B cell (primary cell): Measurements from ENCODE around the gene PRR18. TPM values are rescaled to one million over a fixed set of nuclear protein-coding genes. Genes with fewer than 3 reads are reported as not detected.

Experiments
- ATAC-seq: fragments of 200-7000 bp; cut with Tn5 transposase; one replicate; pipeline ENCODE4 v1.10.0; 2021; ENCODE audit warnings: low read depth, mild to moderate bottlenecking, moderate number of reproducible peaks, moderate library complexity
- CTCF ChIA-PET: fragments of 350-600 bp; sonication (Branson Sonifier 250); formaldehyde crosslinking; loops from one replicate; lab custom pipeline; 2021; ENCODE audit warnings: antibody characterized with exemption, inconsistent platforms; lab: Charles Lee
- POLR2A ChIA-PET: fragments of 350-600 bp; sonication (Branson Sonifier 250); formaldehyde crosslinking; loops from one replicate; lab custom pipeline; 2021; ENCODE audit warnings: antibody characterized with exemption; lab: Charles Lee
- DNase-seq: peaks from one replicate; pipeline ENCODE4 v3.0.0; 2013
- H2AFZ ChIP-seq: 2 replicates; pipeline ENCODE4 v1.6.1; 2012; ENCODE audit warnings: mild to moderate bottlenecking, low read depth, low read length; ENCODE audit not compliant: insufficient read depth, poor library complexity, severe bottlenecking
- H3K27ac ChIP-seq, 2 donors: 1 replicate in 1 of 2; 2 replicates in 1 of 2; pipeline ENCODE4 v1.5.1; 2012 to 2013; ENCODE audit warnings: low read length in 2 of 2, mild to moderate bottlenecking in 2 of 2, moderate library complexity in 1 of 2
- H3K27me3 ChIP-seq, 4 experiments: fragments of 200-600 bp in 1 of 4; sonication (generic) in 1 of 4; replicated peaks in 1 of 4; 1 replicate in 2 of 4; 2 replicates in 2 of 4; pipeline versions ENCODE4 v1.6.1 to v1.7.0; 2013 to 2016; ENCODE audit warnings: low read length in 3 of 4, mild to moderate bottlenecking in 2 of 4, mixed read lengths in 1 of 4, moderate library complexity in 1 of 4; ENCODE audit not compliant: insufficient read depth in 4 of 4, control insufficient read depth in 3 of 4; ENCODE audit errors: control extremely low read depth in 1 of 4
- H3K36me3 ChIP-seq, 2 experiments: replicated peaks in 1 of 2; 1 replicate in 1 of 2; 2 replicates in 1 of 2; pipeline versions ENCODE4 v1.6.1 to v1.7.1; 2013; ENCODE audit warnings: low read length in 1 of 2; ENCODE audit not compliant: insufficient read depth in 2 of 2, control insufficient read depth in 1 of 2; ENCODE audit errors: control extremely low read depth in 1 of 2, extremely low read depth in 1 of 2
- H3K4me1 ChIP-seq, 2 donors: fragments of 200-600 bp in 1 of 2; sonication (generic) in 1 of 2; 1 replicate in 1 of 2; 2 replicates in 1 of 2; pipeline versions ENCODE4 v1.5.1 to v1.6.1; 2013 to 2017; ENCODE audit warnings: low read length in 2 of 2; ENCODE audit not compliant: control insufficient read depth in 2 of 2, insufficient read depth in 2 of 2
- H3K4me2 ChIP-seq: replicated peaks from 2 replicates; pipeline ENCODE3; 2012; ENCODE audit warnings: mild to moderate bottlenecking, low read depth, low read length; ENCODE audit not compliant: poor library complexity, severe bottlenecking
- H3K4me3 ChIP-seq, 5 experiments: fragments of 200-600 bp in 1 of 5; sonication (generic) in 1 of 5; 1 replicate in 3 of 5; 2 replicates in 2 of 5; pipeline versions ENCODE4 v1.5.1 to v1.7.0; 2011 to 2016; ENCODE audit warnings: low read length in 4 of 5, mild to moderate bottlenecking in 4 of 5, low read depth in 2 of 5, control low read depth in 1 of 5, moderate library complexity in 1 of 5; ENCODE audit not compliant: insufficient read depth in 1 of 5; ENCODE audit errors: control extremely low read depth in 1 of 5, extremely low read depth in 1 of 5
- H3K79me2 ChIP-seq: fragments of 200-600 bp; sonication (generic); one replicate; pipeline ENCODE4 v1.6.0; 2016; ENCODE audit warnings: low read length; ENCODE audit not compliant: control insufficient read depth, insufficient read depth
- H3K9ac ChIP-seq: fragments of 200-600 bp; sonication (generic); 2 replicates; pipeline ENCODE4 v1.6.1; 2017; ENCODE audit warnings: mild to moderate bottlenecking, low read length, moderate library complexity
- H3K9me3 ChIP-seq, 3 donors: one replicate each; pipeline versions ENCODE4 v1.6.1 to v1.7.1; 2013; ENCODE audit warnings: low read length in 2 of 3; ENCODE audit not compliant: control insufficient read depth in 2 of 3, insufficient read depth in 1 of 3; ENCODE audit errors: control extremely low read depth in 1 of 3
- H4K20me1 ChIP-seq: 2 replicates; pipeline ENCODE4 v1.6.0; 2012; ENCODE audit warnings: mild to moderate bottlenecking, low read length; ENCODE audit not compliant: insufficient read depth, control insufficient read depth, poor library complexity, severe bottlenecking
- H3K27ac Mint-ChIP-seq: one replicate; pipeline ENCODE4 v1.8.0; 2021; ENCODE audit warnings: mixed read lengths
- H3K27me3 Mint-ChIP-seq: one replicate; pipeline ENCODE4 v1.8.0; 2021; ENCODE audit warnings: mixed read lengths
- H3K4me1 Mint-ChIP-seq: one replicate; pipeline ENCODE4 v1.8.0; 2021; ENCODE audit warnings: mixed read lengths
- H3K4me3 Mint-ChIP-seq: one replicate; pipeline ENCODE4 v1.8.0; 2021; ENCODE audit warnings: mixed read lengths
- H3K9me3 Mint-ChIP-seq: one replicate; pipeline ENCODE4 v1.8.0; 2022; ENCODE audit warnings: mixed read lengths; ENCODE audit not compliant: insufficient read depth
- EZH2 ChIP-seq: IDR thresholded peaks from 2 replicates; pipeline ENCODE4 v1.6.1; 2012; ENCODE audit warnings: borderline replicate concordance, low read depth, mild to moderate bottlenecking, moderate library complexity, low read length; ENCODE audit not compliant: insufficient read depth, poor library complexity, severe bottlenecking
- WGBS: methylation state at CpG from one replicate; pipeline ENCODE4 v1.1.5; 2013; ENCODE audit warnings: missing lambda C conversion rate; ENCODE audit not compliant: insufficient coverage; 5-methylcytosine and 5-hydroxymethylcytosine counted together
- intact Hi-C: fragments of 100-400 bp; cut with micrococcal nuclease; formaldehyde crosslinking; loops from one replicate; pipeline ENCODE4 v1.10.0; 2022
- polyA plus RNA-seq: library from polyadenylated mRNA; depleted of rRNA; stranded (reverse); fragments of >200 nt; gene quantifications from 2 replicates; pipeline ENCODE4 v1.2.3, GENCODE V29; 2012
- total RNA-seq, 2 donors: library from RNA; stranded (reverse); fragments of 120-200 nt in 1 of 2; gene quantifications; 1 replicate in 1 of 2; 2 replicates in 1 of 2; pipeline versions ENCODE4 v1.2.3 to v1.2.4, GENCODE V29; 2013 to 2022
- TF ChIP-seq, protein P1 (sequence below): fragments of 200-600 bp; IDR thresholded peaks from one replicate; pipeline ENCODE4 v1.8.0; 2022; ENCODE audit warnings: antibody characterized with exemption, mild to moderate bottlenecking

PRR18 gene
- total and polyA plus RNA-seq, 2 donors (not counting 1 experiment from before 2014, with no cell fraction given), result not detected

DNA sequence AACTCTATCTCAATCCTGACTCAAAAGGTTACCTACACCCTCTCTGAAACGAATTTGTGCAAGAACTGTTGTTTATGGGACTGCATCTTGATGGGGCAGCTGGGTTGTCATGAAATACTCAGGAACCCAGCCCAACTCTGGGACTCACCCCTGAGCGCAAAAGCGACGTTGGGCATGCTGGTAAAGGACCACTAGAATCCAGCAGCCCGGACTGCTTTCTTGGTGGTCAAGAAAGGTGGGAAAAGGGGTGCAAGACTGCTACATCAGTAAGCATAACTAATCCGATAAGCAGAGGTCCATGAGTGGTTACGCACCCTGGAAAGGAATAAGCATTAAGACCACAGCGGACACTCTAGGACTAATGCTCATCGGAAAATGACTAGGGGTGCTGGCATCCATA, 6.3 kb upstream of the PRR18 start:
- no peak overlapping the region for H2AFZ ChIP-seq
- no peak overlapping the region for H3K4me3 Mint-ChIP-seq
- TF ChIP-seq EZH2, result no peak
- H3K9ac ChIP-seq, result no peak overlapping the region
- intact Hi-C loops, result no loop called here
- peaks cover 0 to 3% of the 10 kb centered on the region in 2 experiments for H3K36me3 ChIP-seq
- no peaks in the 10 kb centered on the region for H4K20me1 ChIP-seq
- no peak overlapping the region for H3K27ac Mint-ChIP-seq
- ChIA-PET CTCF (interaction anchor here (1.1 to 15.9 kb wide), 9 partner anchors 8 to 83 kb away, joined by 3 to 266 read pairs (median 12); no protein-coding TSS in a partner anchor), POLR2A (interaction anchor here (1.0 kb wide), 1 partner anchor 86 kb away, joined by 4 read pairs; no protein-coding TSS in a partner anchor)
- H3K4me1 Mint-ChIP-seq, result no peaks in the 10 kb centered on the region
- ATAC-seq (no peak), DNase-seq (no peak)
- no peak overlapping the region for H3K4me2 ChIP-seq
- H3K4me1 ChIP-seq, result no peaks in the 10 kb centered on the region
- H3K4me3 ChIP-seq, result no peak overlapping the region
- H3K9me3 ChIP-seq, result no peaks in the 10 kb centered on the region
- no peaks in the 10 kb centered on the region for H3K79me2 ChIP-seq
- H3K27ac ChIP-seq, result no peak overlapping the region
- H3K9me3 Mint-ChIP-seq, result no peaks in the 10 kb centered on the region
- 98% methylated on average over 6 of the region's 9 CpGs for WGBS
- H3K27me3 Mint-ChIP-seq, result peaks cover 8% of the 10 kb centered on the region
- peaks cover 0 to 11% (median 0%) of the 10 kb centered on the region in 4 experiments for H3K27me3 ChIP-seq

DNA sequence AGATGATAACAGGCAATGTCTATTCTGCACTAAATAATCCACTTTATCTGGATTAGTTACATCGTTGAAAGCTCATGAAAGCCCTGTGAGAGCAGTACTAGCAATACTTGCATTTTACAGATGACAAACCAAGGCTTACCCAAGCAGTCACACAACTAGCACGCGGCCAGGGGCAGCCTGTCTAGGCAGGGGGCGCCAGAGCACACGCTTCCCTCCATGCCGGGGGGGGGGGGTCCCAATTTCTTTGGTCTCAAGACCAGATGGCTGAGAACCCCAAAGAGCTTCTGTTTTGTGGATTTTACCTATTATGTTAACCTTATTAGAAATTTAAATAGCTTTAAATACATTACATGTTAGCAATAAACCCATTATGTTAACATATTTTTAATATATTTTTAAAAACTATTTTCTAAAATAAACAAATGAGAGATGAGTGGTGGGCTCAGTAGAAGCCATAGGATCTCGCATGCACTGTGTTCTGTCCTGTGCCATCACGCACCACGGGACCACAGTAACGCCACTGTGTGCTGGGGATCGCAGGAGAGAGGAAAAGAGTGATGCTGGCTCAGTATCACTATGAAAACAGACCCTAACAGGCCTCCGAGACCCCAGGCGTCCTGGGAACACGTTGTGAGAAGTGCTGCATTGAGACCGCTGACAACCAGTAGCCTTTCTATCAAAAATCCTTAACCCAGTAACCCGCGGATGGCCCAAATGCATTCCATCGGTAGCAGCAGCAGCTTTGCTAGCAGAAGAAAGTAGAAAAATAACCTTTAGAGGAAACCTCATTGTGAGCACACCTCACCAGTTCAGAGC, 5.3 kb upstream of the PRR18 start:
- H4K20me1 ChIP-seq, result no peaks in the 10 kb centered on the region
- POLR2A ChIA-PET, result interaction anchor here (0.9 to 1.0 kb wide), 2 partner anchors 68 to 87 kb away, joined by 3 to 4 read pairs; no protein-coding TSS in a partner anchor
- Mint-ChIP-seq H3K27me3 (peaks cover 16% of the 10 kb centered on the region), H3K4me1 (peaks cover 4% of the 10 kb centered on the region), H3K27ac (no peak overlapping the region), H3K4me3 (no peak overlapping the region), H3K9me3 (no peaks in the 10 kb centered on the region)
- H3K4me1 ChIP-seq, result peaks cover 3 to 4% of the 10 kb centered on the region in 2 donors
- H3K79me2 ChIP-seq, result no peaks in the 10 kb centered on the region
- no peak overlapping the region for H3K4me2 ChIP-seq
- ATAC-seq (peak; percentile 88), DNase-seq (peak; percentile 76)
- TF ChIP-seq EZH2, result no peak
- TF ChIP-seq, protein P1, sequence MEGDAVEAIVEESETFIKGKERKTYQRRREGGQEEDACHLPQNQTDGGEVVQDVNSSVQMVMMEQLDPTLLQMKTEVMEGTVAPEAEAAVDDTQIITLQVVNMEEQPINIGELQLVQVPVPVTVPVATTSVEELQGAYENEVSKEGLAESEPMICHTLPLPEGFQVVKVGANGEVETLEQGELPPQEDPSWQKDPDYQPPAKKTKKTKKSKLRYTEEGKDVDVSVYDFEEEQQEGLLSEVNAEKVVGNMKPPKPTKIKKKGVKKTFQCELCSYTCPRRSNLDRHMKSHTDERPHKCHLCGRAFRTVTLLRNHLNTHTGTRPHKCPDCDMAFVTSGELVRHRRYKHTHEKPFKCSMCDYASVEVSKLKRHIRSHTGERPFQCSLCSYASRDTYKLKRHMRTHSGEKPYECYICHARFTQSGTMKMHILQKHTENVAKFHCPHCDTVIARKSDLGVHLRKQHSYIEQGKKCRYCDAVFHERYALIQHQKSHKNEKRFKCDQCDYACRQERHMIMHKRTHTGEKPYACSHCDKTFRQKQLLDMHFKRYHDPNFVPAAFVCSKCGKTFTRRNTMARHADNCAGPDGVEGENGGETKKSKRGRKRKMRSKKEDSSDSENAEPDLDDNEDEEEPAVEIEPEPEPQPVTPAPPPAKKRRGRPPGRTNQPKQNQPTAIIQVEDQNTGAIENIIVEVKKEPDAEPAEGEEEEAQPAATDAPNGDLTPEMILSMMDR, result peak; percentile 84
- intact Hi-C loops, result loop anchor here (1.0 to 2.0 kb wide), 4 partner anchors 29 to 88 kb away; partner anchors contain the start of genes MPC1 and SFT2D1
- no peak overlapping the region for H3K4me3 ChIP-seq
- H3K27ac ChIP-seq, result no peak overlapping the region
- H3K36me3 ChIP-seq, result no peaks in the 10 kb centered on the region
- CTCF ChIA-PET, result interaction anchor here (0.6 to 15.9 kb wide), 31 partner anchors 9 to 662 kb away, joined by 3 to 266 read pairs (median 5); no protein-coding TSS in a partner anchor
- H3K27me3 ChIP-seq, result peaks cover 0 to 19% (median 7%) of the 10 kb centered on the region in 4 experiments
- no peak overlapping the region for H3K9ac ChIP-seq
- 67% methylated on average over 13 of the region's 18 CpGs for whole genome bisulfite sequencing
- H3K9me3 ChIP-seq, result no peaks in the 10 kb centered on the region
- no peak overlapping the region for H2AFZ ChIP-seq
